Lower lobe of right lung (tissue), 2 donors: Measurements from ENCODE around the gene PGPEP1. TPM values are rescaled to one million over a fixed set of nuclear protein-coding genes. Genes with fewer than 3 reads are reported as not detected.
"Not testable (repeated sequence)": the region's sequence is repeated elsewhere in the genome, so short reads cannot be mapped to it uniquely, and the experiment has no call there.

Source experiments
- ATAC-seq, 2 donors: fragments of 200-7000 bp; cut with Tn5 transposase; one replicate each; pipeline ENCODE4 v1.9.1; 2020 to 2022; ENCODE audit warnings: mild to moderate bottlenecking in 2 of 2, moderate library complexity in 2 of 2
- DNase-seq: peaks from one replicate; pipeline ENCODE4 v3.0.0-alpha.2; 2020
- H3K27ac ChIP-seq: fragments of 200-600 bp; one replicate; pipeline ENCODE4 v1.8.0; 2022
- H3K27me3 ChIP-seq: fragments of 200-600 bp; one replicate; pipeline ENCODE4 v1.8.0; 2022; ENCODE audit warnings: low read depth
- H3K36me3 ChIP-seq: fragments of 200-600 bp; one replicate; pipeline ENCODE4 v1.8.0; 2022; ENCODE audit warnings: mild to moderate bottlenecking
- H3K4me1 ChIP-seq: fragments of 200-600 bp; one replicate; pipeline ENCODE4 v1.8.0; 2022
- H3K4me3 ChIP-seq: fragments of 200-600 bp; one replicate; pipeline ENCODE4 v1.8.0; 2022; ENCODE audit warnings: mild to moderate bottlenecking
- H3K9me3 ChIP-seq: fragments of 200-600 bp; one replicate; pipeline ENCODE4 v1.8.0; 2022
- CTCF ChIP-seq: fragments of 200-600 bp; IDR thresholded peaks from one replicate; pipeline ENCODE4 v1.8.0; 2022; ENCODE audit warnings: antibody characterized with exemption, mild to moderate bottlenecking
- intact Hi-C: fragments of 100-400 bp; cut with DNase I; formaldehyde crosslinking; loops from one replicate; pipeline ENCODE4 v1.11.0; 2022
- total RNA-seq: library from RNA; stranded (reverse); fragmentation: NEBNext Ultra II Directional; extraction: Animal tissue kit (Norgen Biotek cat#: 25700); gene quantifications from one replicate; pipeline ENCODE4 v1.2.1, GENCODE V29; 2021
- donor health status: DM: no; HTN: yes; CAD: no; lungs with severe emphysema.

The PGPEP1 gene
- total RNA-seq, 1 donor from 2014 or later = 40.9 TPM

GRCh38 chr19:18320865-18321733, 19.3 kb upstream of the PGPEP1 start:
- H3K27me3 ChIP-seq = no peaks in the 10 kb centered on the region
- no peak overlapping the region for H3K4me3 ChIP-seq
- peak overlapping the region; percentile 86 for H3K27ac ChIP-seq
- ATAC-seq (no peak), DNase-seq (peak; percentile 65)
- intact Hi-C loops = loop anchor here (10.0 kb wide), 1 partner anchor 46 kb away; the partner anchor contains the start of gene IQCN
- H3K9me3 ChIP-seq = no peaks in the 10 kb centered on the region
- TF ChIP-seq CTCF = no peak
- peaks cover 66% of the 10 kb centered on the region for H3K4me1 ChIP-seq
- H3K36me3 ChIP-seq = no peaks in the 10 kb centered on the region

GRCh38 chr19:18321734-18322102, 18.7 kb upstream of the PGPEP1 start:
- ATAC-seq (no peak), DNase-seq (no peak)
- no peak for TF ChIP-seq CTCF
- Histone ChIP-seq H3K27me3 (no peaks in the 10 kb centered on the region), H3K4me3 (peak overlapping the region; percentile 88), H3K4me1 (peaks cover 66% of the 10 kb centered on the region), H3K9me3 (no peaks in the 10 kb centered on the region), H3K27ac (peak overlapping the region; percentile 86), H3K36me3 (no peaks in the 10 kb centered on the region)
- intact Hi-C loops = loop anchor here (10.0 kb wide), 1 partner anchor 47 kb away; the partner anchor contains the start of gene IQCN

- H3K4me3 ChIP-seq = peak overlapping the region; percentile 88
- ATAC-seq (peak; percentile 28 to 37), DNase-seq (peak; percentile 62)
- H3K36me3 ChIP-seq = no peaks in the 10 kb centered on the region
- intact Hi-C loops = loop anchor here (10.0 kb wide), 1 partner anchor 48 kb away; the partner anchor contains the start of gene IQCN
- no peaks in the 10 kb centered on the region for H3K9me3 ChIP-seq
- TF ChIP-seq CTCF = peak; percentile 11
- peak overlapping the region; percentile 86 for H3K27ac ChIP-seq
- H3K27me3 ChIP-seq = no peaks in the 10 kb centered on the region
- peaks cover 65% of the 10 kb centered on the region for H3K4me1 ChIP-seq
These were observed 18.1 kb upstream of the PGPEP1 start for GRCh38 chr19:18322318-18322758.

- H3K27me3 ChIP-seq = no peaks in the 10 kb centered on the region
- ATAC-seq (peak; percentile 96 to 98), DNase-seq (peak; percentile 99)
- peak; percentile 17 for TF ChIP-seq CTCF
- H3K36me3 ChIP-seq = no peaks in the 10 kb centered on the region
- H3K27ac ChIP-seq = peak within 1 kb of the TSS; percentile 86
- intact Hi-C loops = loop anchor here (10.0 kb wide), 1 partner anchor 48 kb away; the partner anchor contains the start of gene IQCN
- H3K4me3 ChIP-seq = peak within 1 kb of the TSS; percentile 88
- H3K4me1 ChIP-seq = peaks cover 59% of the 10 kb centered on the region
- H3K9me3 ChIP-seq = no peaks in the 10 kb centered on the region
These were observed 17.5 kb upstream of the PGPEP1 start, which contains the start of gene LSM4 for GRCh38 chr19:18322759-18323460. Gene LSM4, minus strand, starts transcription at chr19:18323076. Its CDS starts 56 bp downstream, at chr19:18323020.

GRCh38 chr19:18324373-18324731, 16.0 kb upstream of the PGPEP1 start:
- ATAC-seq, H3K9me3 ChIP-seq, H3K36me3 ChIP-seq, DNase-seq, H3K4me3 ChIP-seq, H3K27me3 ChIP-seq: not testable (repeated sequence)
- intact Hi-C loops = loop anchor here (10.0 kb wide), 1 partner anchor 50 kb away; the partner anchor contains the start of gene IQCN
- Histone ChIP-seq H3K27ac (peak overlapping the region; percentile 86), H3K4me1 (peaks cover 54% of the 10 kb centered on the region)
